ENCODE data around the gene APOM.

The APOM gene

GRCh38 chr6:31631209-31631608 lies 24.5 kb upstream of the APOM start:
- DNase-seq (ENCODE audit: low spot score), result no peak

- DNase-seq (ENCODE audit: low spot score), result no peak
Measured at GRCh38 chr6:31631681-31632278, 23.9 kb upstream of the APOM start.

GRCh38 chr6:31632279-31632946 lies 23.3 kb upstream of the APOM start:
- DNase-seq (ENCODE audit: low spot score), result no peak

GRCh38 chr6:31633447-31633846 lies 22.2 kb upstream of the APOM start:
- no peak for DNase-seq (ENCODE audit: low spot score)

DNA sequence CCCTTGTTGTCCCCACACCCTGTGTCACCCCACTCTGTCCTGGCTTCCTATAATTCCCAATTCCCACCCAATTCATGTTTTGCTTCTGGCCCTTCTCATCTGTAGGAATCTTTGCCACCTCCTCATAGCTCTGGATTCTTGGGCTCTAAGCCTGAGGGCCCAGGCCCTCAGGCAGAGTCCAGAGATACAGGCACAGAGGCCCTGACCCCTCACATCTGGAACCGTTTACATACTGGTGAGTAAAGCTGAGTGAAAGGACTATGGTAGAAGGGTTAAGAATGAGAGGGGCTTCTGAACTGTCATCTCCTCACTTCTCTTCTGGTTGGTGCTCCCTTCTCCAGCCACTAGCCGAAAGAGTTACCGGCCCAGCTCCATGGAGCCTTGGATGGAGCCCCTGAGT lies 21.6 kb upstream of the APOM start:
- DNase-seq (ENCODE audit: low spot score), result no peak

DNA sequence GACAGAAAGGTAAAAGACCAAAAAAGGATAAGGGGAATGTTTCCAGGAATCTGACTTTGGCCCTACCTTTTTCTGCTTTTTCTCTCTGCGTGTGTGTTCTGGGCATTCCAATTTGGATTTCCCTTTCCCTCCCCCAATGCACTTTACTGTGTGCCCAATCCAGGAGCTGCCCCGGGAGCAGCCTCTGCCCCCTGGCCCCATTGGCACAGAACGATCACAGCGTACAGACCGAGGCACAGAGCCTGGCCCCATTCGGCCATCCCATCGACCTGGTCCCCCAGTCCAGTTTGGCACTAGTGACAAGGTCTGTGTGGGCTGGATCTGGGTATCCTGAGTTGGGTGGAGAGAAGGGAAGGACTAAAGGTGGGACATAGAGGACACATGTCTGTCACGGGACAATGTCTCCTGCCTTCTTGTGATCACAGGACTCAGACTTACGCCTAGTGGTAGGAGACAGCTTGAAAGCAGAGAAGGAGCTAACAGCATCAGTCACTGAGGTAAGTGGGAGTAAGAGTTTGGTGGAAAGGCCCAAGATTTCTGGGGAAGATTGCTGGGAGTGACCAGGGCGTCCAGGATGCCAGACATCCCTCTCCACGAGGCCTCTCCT lies 20.6 kb upstream of the APOM start:
- DNase-seq (ENCODE audit: low spot score), result no peak

- no peak for DNase-seq (ENCODE audit: low spot score)
Measured at GRCh38 chr6:31636698-31637596, 18.7 kb upstream of the APOM start.

- no peak for DNase-seq (ENCODE audit: low spot score)
Measured at GRCh38 chr6:31639043-31639442, 16.7 kb upstream of the APOM start.

GRCh38 chr6:31639449-31639861 lies 16.2 kb upstream of the APOM start:
- DNase-seq (ENCODE audit: low spot score), result no peak

GRCh38 chr6:31640612-31641011 lies 15.1 kb upstream of the APOM start:
- DNase-seq (ENCODE audit: low spot score), result no peak

GRCh38 chr6:31641370-31641769 lies 14.3 kb upstream of the APOM start:
- DNase-seq (ENCODE audit: low spot score), result no peak

DNA sequence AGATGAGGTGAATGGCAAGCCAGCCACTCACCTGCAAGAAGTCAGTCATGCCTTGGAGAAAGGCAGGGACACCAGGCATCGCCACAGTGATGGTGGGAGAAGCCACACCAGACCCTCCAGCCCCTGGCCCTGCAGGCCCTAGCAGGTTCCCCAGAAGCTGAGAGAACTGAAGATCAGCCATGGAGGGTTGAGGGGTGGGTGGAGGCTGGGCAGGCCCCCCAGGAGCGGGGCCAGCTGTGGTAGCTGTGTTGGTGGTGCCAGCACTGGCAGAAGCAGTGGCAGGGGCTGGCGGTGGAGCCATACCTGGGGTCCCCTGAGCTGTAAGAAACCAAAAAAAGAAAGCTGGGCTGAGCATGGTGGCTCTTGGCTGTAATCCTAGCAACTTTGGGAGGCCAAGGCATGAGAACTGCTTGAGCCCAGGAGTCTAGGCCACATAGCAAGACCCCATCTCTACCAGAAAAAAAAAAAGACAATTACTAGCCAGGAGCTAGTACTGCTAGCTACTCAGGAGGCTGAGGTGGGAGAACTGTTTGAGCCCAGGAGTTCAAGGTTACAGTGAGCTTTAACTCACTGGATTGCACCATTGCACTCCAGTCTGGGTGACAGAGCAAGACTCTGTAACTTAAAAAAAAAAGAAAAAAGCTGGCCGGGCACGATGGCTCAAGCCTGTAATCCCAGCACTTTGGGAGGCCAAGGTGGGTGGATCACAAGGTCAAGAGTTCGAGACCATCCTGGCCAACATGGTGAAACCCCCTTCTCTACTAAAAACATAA lies 12.7 kb upstream of the APOM start:
- no peak for DNase-seq (ENCODE audit: low spot score)

- no peak for DNase-seq (ENCODE audit: low spot score)
Measured at GRCh38 chr6:31643818-31644454, 11.8 kb upstream of the APOM start.

GRCh38 chr6:31645325-31645724 lies 10.4 kb upstream of the APOM start:
- no peak for DNase-seq (ENCODE audit: low spot score)

DNA sequence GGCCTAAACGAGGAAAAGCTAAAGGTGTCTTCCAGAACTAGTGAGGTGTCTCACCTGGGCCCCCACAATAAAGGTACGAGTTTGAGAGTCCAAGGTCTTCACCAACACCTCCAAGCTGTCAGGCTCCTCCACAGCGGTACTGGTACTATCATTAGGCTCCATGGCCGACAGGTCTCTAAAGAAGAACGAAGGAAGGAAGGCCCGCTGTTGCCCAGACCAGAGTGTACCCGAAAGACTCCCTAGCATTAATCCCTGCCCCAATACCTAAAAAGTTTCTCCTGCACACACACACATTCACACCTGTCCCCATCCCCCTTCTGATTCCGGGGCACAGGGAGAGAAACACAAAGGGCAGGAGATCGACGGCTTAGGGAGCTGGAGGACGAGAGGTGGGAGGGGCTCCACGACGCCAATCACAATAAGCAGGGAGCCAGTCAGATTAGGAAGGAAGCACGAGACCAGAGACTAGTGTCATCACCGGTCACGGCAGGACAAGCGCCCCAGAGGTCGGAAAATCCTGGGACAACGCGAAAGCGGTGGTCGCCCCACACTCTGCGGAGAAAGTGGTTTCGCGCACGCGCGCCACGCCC lies 4.0 kb upstream of the APOM start:
- no peak for DNase-seq (ENCODE audit: low spot score)

DNA sequence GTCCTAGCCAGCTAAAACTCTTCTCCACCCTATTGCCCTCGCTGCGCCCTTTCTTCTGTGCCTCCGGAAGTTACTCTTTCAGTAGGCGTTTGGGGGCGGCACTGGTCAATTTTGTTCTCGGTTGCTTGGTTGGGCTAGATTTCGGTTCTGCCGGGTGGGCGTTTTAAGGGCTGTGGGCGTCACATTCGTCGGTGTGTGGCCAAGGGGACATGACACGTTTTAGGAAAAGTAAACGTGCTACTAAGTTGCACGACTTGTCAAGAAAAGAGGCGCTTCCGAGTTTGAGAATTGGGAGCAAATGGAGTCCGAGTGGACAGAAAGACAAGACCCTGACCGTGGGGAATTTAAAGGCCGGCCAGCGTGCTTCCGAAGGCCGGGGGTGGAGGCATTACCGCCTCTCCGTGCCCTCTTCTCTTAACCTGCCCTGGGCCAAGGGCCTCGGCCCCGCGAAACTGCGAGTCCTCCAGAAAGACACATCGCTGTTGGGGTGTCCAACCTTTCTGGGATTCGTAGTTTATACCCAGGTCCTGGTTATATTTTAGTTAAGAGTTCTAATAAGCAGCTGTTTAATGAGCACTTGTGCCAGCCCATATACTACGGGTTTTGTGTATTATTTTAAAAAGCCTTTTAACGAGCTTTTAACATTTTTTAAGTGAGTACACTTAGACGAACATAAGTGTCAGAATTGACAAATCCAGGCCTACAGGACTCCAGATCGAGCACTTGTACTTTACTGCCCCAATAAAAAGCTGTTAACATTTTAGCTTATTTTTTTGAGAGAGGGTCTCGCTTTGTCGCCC lies 2.6 kb upstream of the APOM start:
- DNase-seq (ENCODE audit: low spot score), result peak; percentile 96

- no peak for DNase-seq (ENCODE audit: low spot score)
Measured at GRCh38 chr6:31654574-31655348, 933 bp upstream of the APOM start.

- DNase-seq (ENCODE audit: low spot score), result peak; percentile 43
Measured at GRCh38 chr6:31657406-31658157, 1.9 kb downstream of the APOM start.

All from NAMALWA (cell line).